ENCODE data around the gene ENPP6.
"Not testable (repeated sequence)": the region's sequence is repeated elsewhere in the genome, so short reads cannot be mapped to it uniquely, and the experiment has no call there.

Gene ENPP6

DNA sequence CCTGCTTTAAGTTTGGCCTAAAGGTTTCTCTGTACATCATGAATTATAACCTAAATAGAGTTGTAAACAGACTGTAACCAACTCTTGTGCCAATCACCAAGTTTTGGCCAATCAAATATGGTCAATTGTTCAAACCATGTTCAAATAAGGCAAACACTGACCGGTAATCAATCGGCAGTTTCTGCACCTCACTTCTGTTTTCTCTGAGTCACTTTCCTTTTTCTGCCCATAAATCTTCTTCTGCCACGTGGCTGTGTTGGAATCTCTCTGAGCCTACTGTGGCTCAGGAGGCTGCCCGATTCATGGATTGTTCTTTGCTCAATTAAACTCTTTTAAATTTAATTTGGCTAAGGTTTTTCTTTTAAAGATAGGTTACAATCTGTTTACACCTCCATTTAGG lies 16.5 kb upstream of the ENPP6 start:
- DNase-seq, result no peak

DNA sequence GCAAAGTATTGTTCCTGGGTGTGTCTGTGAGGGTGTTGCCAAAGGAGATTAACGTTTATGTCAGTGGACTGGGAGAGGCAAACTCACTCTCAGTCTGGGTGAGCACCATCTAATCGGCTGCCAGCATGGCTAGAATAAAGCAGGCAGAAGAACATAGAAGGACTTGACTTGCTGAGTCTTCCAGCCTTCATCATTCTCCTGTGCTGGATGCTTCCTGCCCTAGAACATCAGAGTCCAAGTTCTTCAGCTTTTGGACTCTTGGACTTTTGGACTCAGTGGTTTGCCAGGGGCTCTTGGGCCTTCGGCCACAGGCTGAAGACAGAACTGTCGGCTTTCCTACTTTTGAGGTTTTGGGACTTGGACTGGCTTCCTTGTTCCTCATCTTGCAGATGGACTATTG lies 15.3 kb upstream of the ENPP6 start:
- no peak for DNase-seq

DNA sequence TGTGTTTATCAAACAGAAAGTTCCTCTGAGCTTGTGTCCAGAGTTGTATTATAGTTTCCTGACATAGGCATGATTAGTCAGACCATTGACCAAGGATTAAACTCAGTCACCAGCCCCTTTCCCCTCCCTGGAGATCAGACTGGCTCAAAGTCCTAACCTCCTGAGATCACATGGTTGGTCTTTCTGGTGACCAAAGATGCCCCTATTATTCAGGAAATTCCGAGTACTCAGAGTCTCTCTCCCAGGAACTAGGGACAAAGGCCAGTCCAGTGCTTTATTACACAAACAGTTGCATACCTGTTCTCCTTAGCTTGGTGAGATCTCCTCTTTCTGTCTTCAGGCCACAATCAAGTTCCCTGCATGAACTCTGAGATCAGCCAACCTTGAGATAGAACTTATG lies 14.5 kb upstream of the ENPP6 start:
- DNase-seq, result no peak

DNA sequence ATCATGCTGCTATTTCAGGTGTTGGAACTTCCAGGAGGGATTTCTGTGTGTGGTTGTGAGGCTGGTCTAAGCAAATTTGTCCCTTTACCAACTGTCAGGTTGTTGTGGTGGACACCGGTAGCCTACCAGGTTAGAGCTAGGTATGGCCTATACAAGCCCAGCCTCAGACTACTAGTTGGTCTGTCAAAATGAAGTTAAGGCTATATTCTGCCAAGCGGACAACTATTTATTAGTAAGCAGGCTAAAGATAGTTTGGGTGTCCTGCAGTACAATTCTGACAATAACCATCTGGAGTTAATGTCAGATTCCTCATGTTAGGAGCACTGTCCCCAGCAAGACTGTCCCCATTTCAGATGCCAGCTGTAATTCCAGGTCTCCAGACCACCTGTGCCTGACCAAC lies 13.9 kb upstream of the ENPP6 start:
- no peak for DNase-seq

DNA sequence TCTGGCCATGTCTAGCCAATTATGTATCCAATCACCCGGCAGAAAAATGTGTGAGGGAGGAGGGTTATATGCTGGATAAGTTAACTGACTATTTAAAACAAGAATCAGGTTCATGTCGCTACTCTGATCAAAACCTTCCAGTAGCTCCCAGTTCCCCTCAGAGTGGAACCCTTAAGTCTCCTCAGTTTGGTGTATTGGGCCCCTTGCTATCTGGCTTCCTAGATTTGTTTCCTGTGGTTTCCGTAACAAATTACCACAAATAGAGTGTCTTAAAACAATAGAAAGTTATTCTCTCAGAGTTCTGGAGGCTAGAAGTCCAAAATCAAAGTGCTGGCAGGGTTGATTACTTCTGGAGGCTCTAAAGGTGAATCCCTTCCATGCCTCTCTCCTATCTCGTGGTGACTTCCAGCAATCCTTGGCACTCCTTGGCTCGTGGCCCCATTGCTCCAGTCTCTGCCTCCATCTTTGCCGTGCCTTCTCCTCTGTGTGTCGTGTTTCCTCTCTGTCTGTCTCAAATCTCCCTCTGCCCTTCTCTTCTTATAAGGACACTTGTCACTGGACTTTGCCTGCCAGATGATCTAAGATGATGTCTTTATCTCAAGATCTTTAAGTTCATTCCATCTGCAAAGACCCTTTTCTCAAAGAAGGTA lies 10.5 kb upstream of the ENPP6 start:
- no peak for DNase-seq

DNA sequence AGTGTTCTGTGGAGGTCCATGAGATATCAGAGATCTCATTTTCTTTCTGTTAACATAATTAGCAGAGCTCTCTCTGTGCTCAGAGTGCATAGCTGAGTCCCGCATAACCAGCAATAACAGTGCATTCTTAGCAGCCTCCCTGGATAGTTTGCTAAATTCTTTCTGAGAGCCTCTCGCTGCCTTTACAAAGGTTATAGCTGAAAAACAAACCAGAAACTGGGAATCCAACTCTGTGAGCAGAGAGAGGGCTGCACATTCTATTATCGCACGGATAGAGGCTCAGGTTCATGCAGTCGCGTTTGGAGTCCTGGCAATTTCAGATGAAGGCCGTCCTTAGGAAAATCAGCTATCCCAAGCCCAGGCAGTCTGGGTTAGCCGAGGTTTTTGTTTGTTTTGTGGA lies 1.2 kb downstream of the ENPP6 start:
- no peak for DNase-seq

DNA sequence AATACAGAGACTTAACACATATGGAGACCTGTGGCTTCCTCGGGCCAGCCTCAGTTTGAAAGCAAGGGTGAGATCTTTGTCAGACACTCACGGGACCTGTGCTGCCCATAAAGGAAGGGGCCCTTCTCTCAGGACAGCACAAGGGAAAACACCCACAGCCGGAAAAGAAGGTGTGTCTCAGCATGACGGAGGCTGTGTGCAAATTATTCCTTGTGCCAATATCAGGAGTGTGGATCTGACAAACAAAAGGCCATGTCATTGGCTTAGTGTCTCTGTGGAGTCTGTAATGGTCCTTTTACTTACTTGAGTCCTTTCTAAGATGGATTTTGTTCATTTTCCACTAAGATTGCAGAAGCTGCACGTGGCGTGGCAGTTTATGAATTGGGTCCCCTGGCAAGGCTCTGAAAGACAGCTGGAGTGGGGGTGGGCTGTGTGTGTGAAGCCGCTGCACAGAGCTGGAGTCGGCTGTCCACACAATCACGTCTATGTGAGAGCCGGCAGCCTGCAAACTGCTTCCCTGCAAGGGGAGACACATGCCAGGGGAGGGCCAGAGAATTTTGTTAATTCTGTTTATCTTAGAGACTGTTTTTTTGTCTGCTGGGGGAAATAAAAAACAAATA lies 1.9 kb downstream of the ENPP6 start:
- no peak for DNase-seq

DNA sequence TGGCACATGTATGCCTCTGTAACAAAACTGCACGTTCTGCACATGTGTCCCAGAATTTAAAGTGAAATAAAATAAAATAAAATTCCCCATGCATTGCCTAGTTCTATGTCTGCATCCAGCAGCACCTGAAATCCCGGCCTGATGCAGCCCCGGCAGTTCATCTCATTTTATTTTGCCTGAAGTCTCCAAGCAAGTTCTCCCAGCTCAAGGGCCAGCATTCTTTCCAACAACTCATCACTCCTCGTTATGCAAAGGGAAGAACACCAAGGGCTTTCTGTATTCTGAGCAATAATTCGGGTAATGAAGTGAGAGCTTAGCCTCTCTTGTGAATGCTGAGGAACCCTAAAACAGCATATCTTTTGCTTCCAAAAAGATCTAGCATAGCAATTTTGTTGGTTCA lies 2.7 kb downstream of the ENPP6 start:
- DNase-seq, result no peak

DNA sequence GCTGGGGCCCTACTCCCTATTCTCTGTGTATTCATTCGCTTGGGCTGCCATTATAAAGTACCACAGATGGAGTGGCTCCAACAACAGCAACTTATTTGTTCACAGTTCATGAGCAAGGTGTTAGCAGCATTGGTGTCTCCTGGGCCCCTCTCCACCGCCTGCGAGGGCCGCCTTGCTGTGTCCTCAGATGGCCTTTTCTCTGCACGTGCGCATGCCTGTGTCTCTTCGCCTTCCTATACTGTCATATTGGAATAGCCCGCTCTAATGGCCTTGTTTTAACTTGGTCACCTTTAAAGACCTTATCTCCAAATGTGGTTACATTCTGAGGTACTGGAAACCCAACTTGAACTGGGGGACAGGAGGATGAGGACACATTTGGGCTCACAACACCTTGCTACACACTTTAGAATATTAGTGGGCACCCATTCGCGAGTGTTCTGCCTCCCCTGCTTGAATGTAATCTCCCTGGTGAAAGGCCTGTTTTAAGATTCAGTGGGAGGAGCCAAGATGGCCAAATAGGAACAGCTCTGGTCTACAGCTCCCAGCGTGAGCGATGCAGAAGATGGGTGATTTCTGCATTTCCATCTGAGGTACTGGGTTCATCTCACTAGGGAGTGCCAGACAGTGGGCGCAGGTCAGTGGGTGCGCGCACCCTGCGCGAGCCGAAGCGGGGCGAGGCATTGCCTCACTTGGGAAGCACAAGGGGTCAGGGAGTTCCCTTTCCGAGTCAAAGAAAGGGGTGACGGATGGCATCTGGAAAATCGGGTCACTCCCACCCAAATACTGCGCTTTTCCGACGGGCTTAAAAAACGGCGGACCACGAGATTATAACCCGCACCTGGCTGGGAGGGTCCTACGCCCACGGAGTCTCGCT lies 9.7 kb downstream of the ENPP6 start:
- DNase-seq, result not testable (repeated sequence)

DNA sequence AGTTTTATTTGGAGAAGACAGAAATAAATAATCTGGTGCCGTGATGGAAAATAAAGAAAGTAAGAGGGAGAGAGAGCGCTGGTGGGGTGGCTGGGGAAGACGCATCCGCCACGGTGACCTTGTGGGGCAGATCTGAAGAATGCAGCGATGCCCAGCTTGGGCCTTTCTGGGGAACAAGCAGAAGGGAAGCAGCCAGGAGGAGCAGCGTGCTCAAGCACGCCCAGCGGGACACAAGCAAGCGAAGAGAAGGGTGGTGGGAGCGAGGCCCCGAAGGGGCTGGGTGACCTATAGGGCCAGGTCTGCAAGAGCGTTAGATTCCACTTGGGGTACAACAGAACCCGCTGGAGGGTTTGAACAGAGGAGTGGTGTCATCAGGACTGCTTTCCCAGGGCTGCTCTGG lies 12.4 kb downstream of the ENPP6 start:
- DNase-seq, result no peak

DNA sequence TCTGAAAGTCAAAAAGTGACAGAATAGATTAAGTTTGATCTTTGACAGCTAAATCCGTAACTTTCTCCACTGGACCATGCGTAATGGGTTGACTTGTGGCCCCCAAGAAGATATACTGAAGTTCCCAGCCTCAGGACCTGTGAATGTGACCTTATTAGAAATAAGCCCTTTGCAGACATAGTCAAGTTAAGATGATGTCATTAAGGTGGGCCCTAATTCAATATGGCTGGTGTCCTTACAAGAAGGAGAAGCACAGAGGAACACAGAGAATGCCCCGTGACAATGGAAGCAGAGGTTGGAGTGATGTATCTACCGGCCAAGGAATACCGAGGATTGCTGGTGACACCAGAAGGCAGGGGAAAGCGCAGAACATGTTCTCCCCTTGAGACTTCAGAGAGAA lies 14.4 kb downstream of the ENPP6 start:
- DNase-seq, result no peak

DNA sequence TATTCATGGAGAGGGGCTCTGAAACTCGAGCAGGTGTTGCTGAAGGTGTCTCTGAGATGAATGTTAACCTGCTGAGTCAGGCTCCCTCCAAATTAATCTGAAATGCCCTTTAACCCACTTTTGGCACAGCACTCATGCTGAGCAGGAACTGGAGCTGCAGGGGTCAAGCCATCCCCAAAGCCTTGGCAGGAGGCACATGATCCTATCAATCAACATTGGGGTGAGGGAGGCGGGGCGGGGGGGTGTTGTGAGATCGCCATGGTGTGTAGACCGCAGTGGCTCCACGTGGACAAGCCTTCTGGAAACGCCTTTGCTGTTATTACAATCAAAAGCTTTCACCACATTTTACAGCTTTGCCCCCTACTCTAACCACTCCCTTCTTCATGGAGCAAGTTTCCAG lies 16.5 kb downstream of the ENPP6 start:
- DNase-seq, result no peak

DNA sequence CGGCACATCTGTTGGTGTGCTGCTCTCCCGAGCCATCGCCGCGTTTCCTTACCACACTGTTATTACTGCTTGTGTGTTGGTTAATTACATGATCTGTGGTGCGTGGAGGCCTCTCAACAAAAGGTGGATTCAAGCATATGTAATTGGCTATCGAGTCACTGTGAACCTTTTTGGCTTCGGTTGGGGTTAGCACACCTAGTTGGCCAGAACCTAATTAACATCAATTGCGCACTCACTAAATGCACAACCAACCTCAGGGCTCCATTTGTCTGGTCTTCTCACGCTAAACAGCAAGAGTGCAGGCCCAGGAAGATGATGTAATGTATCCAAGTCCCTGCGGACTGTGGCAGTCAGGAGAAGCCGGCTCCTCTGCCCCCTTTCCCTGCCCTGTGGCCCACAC lies 17.4 kb downstream of the ENPP6 start:
- no peak for DNase-seq

DNA sequence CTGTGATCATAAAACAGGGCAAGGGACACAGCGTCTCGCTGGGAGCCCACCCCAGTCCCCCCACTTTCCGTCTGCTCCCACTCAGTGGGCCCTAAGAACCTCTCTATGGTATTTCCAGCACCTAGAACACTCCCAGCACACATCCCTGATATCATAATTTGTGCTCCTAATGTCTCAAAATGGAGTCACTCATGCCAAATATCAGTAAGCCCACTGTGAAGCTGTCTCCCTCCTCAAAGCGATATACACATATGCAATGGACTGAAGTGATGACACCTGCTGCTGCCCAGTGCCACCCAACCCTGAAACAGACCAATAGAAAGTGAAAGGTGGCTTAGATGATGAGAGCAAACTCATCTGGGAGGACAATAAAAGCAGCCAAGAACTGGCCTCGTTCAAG lies 17.9 kb downstream of the ENPP6 start:
- DNase-seq, result no peak

DNA sequence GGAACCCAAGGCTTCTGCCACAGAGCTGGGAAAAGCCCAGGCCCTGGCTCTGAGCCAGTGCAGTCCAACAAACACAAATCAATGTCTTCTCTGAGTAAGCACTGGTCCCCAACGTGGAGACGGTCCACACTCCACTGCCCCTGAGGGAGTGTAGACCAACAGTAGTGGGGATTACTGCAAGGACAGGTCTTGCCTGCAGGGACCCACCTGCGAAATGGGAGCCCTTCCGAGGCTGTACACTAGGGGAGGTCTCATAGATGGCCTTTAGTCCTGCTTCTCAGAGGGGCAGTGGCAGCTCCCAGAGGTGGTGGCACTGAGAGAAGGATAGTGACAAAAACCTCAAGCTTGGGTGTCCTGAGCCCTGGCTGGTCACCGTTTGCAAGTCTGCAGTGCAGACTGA lies 19.5 kb downstream of the ENPP6 start:
- no peak for DNase-seq

DNA sequence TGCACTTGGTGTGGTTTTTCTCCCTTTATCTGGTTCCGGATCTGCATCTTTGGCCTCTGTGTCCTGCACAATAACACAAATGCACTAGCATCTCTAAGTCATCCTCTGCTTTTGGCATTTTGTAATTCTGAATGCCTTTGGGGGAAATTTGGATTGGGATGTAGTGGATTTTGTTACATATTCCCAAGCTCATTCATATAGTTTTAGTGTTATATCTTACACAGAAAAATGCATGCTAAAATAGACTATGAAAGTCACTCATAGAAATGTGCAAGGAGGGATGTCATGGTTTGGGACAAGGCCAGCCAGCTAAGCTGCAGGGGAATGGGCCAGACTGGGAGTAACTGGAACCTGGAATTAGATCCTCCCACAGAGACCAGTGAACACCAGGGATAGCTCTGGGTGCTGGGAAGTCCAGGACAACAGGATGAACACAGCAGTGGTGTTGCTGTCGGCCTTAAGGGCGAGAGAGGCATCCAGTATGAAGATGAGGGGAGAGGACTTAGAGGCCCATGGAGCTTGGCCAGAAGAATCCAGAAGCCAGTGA lies 20.1 kb downstream of the ENPP6 start:
- DNase-seq, result no peak

DNA sequence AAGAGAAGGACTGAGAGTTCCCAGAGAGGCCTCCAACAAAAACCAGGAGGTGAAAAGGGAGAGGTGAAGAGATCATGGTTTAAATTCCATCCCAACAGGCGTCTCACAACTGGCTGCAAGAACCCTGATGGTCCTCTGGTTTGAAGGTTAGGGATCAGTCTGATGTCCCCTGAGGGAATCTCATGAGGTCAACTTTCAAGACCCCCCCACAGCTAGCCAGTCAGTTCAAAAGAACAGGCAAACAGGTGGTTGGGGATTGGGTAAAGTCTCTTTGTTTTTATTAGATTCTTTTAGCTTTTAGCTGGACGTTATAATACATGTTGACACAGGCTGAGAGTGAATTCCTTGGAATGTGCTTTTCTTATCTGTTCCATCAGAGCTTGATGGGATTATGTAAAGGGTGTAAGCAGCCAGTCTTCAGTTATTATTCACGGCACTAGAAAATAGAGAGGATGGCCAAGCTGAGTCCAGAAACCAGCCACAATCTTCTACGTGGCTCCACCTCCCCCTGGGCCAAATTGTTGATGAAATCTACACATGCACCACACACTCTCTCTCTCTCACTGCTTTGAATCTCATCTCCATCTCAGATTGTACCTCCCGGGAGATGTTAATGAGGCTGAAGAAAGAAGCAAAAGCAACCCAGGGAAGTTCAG lies 20.8 kb downstream of the ENPP6 start:
- no peak for DNase-seq

DNA sequence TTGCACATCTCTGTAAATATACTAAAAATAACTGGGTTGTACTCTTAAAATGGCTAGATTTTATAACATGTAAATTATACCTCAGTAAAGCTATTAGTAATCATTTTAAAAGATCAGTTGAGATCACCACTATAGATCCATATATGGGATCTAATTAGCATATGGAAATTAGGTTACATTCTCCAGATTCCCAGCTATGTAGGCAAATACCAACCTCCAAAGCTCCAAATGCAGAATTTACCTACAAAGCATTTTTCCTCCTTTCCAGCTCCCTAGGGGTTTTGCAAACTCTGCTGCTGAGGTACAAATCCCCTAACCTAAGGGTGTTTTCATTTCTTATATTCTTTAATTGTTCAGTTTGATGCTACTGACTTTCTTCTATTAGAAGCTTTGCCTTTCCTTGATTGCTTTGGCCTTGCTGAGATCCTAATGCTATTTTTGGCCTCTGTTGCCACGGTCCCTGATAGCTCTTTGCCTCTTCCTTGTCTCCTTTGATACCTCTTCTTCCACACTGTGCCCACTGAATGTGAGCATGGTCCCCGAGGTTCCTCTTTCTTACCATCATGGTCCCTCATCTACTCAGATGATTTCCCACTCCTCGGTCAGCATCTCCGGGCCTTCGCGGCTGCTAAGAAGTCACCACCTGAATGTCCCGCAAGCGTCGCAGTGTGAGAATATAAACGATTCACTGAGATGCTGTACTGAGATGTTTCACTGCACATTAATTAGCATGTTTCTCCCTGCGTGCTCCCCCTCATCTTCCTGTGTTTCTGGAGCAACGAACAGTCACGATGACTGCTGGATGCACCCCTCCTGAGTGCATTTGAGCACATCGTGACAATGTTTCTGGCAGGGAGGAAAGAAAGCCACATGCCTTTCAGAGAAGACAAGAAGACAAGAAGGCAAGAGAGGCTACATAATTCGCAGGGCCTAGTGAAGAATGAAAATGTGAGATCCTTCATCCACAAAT lies 23.8 kb downstream of the ENPP6 start:
- no peak for DNase-seq

DNA sequence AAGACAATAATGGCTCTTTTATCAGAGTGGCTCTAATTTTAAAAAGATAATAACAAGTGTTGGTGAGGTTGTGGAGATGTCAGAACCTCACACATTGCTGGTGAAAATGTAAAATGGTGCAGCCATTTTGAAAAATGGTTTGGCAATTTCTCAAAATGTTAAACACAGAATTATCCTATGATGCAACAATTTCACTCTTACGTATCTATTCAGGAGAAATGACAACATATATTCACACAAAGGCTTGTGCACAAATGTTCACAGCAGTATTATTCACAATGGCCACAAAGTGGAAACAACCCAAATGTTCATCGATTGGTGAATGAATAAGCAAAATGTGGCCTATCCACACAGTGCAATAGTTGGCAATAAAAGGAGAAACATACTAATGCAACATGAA lies 24.7 kb downstream of the ENPP6 start:
- DNase-seq, result no peak

DNA sequence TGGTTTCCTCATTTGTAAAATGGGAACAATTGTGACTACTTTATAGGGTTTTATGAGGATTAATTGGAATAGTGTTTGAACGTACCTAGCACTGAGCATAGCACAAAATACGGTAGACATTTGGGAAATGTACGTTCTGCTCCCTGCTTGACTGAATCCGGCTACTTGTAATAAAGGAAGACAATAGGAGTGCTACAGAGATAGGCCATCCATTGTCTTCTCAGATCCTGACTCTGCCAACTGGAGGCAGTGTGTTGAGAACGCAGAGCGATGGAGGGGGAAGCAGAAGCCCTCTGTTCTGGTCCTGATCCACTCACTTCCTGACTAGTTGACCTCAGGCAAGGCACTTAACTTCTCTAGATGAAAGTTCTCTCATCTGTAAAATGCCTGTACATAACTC lies 26.4 kb downstream of the ENPP6 start:
- no peak for DNase-seq

DNA sequence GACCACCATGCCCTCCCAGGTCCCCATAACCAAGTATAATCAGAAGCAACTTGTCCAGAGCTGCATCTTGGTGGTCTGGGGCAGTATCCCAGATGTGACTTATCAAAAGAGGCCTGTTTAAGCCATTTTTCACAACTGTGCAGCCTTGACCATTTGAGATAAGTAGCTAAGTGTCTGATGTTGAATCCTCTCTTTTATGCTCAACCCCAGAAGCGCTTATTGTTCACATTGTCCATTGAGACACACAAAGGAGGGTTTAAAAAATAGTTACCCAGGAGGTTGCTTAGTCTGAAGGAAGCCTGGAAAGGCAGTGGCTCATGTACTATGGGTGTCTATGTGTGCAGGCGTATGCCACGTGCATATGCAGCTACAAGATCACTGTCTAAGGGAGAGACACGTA lies 27.0 kb downstream of the ENPP6 start:
- DNase-seq, result no peak

DNA sequence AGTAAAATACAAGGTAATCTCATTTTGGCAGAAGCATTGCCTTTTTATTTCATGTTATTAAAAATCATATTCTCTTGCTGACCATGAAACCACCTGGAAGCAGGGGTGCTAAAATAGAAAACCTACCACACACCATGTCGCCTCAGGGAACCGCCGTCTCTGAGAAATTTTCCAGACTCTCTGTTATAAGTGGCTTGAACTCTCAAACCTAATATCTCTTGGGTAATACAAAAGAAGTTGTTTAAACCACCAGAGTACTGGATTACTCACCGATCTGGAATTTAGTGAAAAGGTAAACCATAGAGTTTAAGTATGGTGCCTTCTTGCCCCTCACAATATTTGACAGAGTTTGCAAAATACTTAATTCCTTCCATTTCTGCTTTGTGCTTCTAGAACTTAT lies 27.7 kb downstream of the ENPP6 start:
- no peak for DNase-seq
